Non-pigmented ciliary epithelial cell (primary cell): ENCODE measurements around the gene VAPB.
"Not testable (repeated sequence)": the region's sequence is repeated elsewhere in the genome, so short reads cannot be mapped to it uniquely, and the experiment has no call there.

Experiments used
- DNase-seq: peaks from one replicate; pipeline ENCODE4 v3.0.0-alpha.2; 2010; ENCODE audit warnings: low read depth

Gene VAPB

DNA sequence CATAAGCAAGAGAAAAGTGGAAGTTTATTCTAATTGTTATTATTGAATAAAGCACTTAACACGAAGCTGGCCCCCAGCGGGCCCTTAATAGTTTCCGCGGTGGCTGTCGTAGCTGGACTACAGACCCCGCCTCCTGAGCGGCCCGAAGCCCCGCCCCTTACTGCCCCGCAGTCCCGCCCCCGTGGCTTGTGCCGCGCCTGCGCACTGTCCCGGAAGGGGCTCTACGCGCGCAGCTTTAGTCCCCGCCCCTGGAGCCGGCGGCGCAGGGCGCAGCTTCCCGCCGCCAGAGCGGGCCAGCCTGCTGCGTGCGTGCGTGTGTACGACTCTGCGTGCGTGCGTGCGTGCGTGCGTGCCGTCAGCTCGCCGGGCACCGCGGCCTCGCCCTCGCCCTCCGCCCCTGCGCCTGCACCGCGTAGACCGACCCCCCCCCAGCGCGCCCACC, at the start of gene VAPB:
Gene VAPB (plus strand): TSS at position 348 of the 442 bp plus-strand sequence. CDS start 231 bp downstream, outside the sequence.
- DNase-seq, result peak; percentile 65

GRCh38 chr20:58339741-58340140, 49.3 kb upstream of the VAPB start:
- DNase-seq, result no peak

DNA sequence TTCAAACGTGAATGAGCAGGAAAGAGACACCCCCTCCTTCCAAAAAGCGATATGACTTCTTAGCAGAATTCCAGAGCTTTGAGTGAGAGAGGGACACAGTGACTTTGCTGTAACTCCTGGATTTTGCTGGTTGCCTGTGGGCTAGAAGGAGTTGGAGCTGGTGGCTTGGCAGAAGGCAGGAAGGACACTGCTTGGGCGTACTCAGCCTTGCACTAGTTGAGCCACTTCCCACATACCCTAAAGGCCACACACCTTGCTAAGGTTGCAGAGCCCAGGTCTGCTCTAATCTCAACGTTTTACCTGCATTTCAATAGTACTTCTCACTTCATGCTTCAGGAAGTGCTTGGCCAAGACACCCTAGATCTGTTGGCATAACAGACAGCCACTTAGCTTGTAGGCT, 48.9 kb upstream of the VAPB start:
- DNase-seq, result no peak

GRCh38 chr20:58340853-58341252, 48.2 kb upstream of the VAPB start:
- DNase-seq, result no peak

DNA sequence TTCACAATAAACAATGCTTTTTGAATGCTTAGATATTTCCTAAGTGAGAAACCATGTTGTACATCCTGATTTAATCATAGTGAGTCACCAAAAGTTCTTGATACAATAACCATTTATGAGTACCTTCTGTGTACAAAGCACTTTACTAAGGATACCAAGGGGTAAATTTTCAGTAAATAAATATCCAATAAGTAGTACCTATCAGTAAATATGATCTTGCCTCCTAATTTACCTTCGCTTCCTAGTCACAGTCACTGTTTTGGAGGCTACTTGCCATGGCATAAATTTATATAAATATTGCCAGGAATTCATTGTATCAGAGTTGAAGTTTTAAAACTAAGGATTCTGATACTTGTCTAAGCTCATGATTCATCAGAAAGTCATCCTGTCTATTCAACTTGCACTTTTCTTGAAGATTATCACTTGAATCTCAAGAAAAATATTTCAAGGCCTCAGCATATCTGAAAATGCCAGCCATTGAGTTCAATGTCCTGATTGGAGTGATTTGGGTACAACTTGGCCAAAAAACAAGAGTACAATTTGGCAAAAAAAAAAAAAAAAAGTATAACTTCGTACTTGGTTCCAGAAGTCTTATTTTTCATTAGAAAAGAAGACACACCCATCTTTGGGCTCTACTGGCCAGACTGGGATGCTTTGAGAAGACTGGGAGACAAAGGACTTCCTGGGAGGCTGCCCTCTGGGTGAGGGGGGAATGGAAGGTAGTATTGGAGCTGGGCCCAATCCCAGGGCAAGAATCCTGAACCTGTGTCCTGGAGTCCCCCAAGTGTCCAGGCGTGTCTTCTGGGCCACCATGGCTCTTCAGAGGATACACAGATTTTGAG, 46.7 kb upstream of the VAPB start:
- peak; percentile 28 for DNase-seq

DNA sequence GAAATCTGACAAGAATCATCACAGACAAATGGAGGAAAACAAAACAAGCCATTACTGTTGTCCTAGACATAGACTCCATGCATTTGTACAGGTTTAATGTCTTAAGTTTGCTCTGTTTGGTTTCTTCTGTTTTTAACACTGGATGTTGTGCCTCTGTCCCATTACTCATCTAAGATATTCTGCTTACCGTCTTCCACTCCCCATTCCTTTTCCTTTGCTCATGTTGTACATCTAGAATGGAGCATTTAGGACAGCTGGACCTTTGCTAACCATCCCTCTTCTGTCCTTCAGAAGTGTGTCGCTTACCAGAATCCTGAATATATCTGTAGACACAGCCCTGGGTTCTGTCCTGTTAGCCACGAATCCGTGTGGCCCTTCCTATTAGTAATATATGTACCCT, 44.3 kb upstream of the VAPB start:
- DNase-seq, result peak; percentile 18

DNA sequence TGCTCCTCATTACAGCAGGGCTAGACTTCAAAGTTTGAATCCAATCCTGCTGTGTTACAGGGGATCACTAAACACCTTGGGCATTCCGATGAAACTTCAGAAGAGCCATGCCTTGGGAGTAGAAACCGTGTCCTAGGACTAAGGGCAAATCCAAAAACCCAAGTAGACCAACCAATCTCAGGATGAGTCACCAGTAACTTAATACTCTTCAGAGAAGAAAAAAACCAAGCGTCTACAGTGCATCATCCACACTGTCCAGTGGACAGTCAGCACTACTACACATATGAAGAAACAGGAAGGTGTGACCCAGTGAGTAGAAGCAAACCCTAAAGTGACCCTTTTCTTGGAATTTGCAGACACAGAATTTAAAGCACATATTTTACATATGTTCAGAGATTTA, 39.5 kb upstream of the VAPB start:
- peak; percentile 46 for DNase-seq

- DNase-seq, result no peak
These were observed 36.6 kb upstream of the VAPB start for GRCh38 chr20:58352468-58352867.

DNA sequence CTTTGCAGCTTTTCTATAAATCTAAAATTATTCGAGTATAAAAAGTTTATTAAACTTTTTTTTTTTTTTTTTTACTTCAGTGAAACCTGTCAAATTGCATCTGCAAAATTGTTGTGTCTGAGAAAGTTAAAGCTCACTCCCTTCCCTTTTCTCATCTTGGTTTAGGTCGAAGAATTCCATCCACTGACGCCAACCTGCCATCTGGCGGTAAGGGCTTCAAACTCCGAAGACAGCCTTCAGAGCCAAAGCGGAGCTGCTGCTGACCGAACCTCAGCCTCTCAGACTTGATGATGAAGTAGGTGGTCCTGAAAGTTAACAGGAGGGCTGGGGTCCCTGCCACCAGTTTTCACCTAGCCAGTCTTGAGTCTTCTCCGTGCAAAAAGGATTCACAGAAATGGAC, 29.6 kb upstream of the VAPB start:
- no peak for DNase-seq

GRCh38 chr20:58360936-58361335, 28.1 kb upstream of the VAPB start:
- DNase-seq, result no peak

DNA sequence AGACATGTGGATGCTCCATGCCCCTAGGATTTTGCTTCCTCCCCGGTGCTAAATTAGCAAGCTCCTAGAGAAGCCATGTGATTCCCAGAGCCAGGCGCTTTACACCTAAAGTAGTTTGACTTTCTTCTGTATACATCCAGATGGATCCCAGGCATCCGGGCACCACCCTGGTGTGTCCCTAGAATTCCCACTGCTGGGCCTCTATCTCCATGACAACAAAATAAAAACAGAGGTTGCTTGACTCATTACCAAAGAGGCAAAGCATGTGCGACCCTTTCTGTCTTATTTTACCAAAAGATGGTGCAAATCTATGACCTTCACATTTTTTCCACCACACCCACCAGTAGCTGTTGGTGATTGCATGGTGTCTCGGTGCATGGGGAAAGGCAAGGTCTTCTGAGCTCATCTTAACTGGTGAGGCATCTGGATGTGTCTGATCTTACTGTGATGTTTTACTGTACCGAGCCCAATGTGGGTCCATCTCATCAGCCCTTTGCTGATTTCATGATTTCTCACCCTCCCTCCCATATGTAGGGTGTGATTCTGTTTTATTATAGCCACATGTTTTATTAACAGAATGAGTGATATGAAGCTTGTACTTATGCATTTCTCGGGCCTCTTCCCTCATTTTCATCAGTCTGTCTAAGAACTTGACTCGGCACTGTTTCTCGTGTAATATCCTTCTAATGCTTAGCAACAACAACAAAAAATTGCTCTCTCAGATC, 27.4 kb upstream of the VAPB start:
- DNase-seq, result no peak

DNA sequence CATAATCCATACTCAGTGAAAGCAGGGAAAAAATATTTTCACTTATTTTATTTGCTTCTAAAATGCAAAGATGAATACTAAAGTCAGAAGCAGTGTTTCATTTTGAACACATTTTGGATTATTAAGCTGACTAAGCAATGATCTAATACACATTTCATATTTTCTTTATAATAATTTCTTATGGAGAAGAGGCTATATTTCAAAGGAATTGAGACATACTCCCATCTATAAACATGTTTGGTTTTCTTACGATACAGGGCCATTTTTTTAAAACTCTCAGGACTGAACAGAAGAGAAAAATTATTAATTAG, 26.9 kb upstream of the VAPB start:
- no peak for DNase-seq

DNA sequence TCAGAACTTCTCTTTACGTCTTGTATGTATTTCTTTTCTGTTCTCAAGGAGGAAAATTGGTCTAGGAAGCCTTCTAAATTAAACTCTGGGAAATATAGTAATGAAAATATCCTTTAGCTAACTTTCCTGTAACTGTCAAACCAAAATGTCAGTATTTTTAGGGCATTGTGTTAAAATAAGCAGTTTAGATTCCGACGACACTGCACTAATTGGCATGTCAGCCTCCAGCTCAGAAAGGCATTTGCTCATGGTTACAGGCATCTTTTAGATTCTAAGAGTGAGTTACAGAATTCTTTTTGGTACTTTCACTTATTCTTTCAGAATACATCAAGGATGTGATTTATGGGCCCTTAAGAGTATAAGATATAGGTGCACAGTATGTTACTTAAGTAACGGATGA, 26.1 kb upstream of the VAPB start:
- no peak for DNase-seq

- no peak for DNase-seq
These were observed 22.2 kb upstream of the VAPB start for GRCh38 chr20:58366866-58367265.

DNA sequence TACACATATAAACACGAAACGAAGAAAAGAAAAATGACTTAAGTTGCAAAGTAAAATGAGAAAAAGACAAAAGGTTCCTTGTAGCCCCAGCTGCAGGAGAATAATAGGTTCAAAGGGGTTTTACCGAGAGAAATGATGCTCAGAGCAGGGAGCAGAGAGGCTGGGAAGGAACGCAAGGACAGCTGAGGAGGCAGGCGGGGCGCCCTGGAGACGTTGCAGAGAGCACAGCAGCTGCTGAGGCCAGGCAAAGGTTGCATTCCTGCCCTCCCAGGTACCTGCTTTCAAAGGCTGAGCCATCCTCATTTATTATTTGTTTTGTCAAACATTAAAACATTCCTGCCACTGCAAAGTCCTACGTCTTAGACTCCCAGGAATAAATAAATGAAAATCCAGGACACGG, 16.2 kb upstream of the VAPB start:
- DNase-seq, result no peak

DNA sequence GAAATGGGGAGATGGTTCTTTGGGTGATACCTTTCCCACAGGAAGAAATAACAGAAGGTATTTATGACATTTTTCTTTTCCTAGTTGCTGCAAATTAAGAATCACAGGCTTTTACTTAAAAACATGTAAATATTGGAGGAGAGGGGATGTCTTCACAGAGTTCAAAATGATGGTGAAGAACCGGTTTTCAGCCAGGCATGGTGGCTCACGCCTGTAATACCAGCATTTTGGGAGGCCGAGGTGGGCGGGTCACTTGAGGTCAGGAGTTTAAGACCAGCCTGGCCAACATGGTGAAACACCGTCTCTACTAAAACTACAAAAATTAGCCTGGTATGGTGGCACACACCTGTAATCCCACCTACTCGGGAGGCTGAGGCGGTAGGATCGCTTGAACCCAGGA, 15.7 kb upstream of the VAPB start:
- DNase-seq, result not testable (repeated sequence)

- DNase-seq, result no peak
These were observed 14.8 kb upstream of the VAPB start for GRCh38 chr20:58374027-58374850.

DNA sequence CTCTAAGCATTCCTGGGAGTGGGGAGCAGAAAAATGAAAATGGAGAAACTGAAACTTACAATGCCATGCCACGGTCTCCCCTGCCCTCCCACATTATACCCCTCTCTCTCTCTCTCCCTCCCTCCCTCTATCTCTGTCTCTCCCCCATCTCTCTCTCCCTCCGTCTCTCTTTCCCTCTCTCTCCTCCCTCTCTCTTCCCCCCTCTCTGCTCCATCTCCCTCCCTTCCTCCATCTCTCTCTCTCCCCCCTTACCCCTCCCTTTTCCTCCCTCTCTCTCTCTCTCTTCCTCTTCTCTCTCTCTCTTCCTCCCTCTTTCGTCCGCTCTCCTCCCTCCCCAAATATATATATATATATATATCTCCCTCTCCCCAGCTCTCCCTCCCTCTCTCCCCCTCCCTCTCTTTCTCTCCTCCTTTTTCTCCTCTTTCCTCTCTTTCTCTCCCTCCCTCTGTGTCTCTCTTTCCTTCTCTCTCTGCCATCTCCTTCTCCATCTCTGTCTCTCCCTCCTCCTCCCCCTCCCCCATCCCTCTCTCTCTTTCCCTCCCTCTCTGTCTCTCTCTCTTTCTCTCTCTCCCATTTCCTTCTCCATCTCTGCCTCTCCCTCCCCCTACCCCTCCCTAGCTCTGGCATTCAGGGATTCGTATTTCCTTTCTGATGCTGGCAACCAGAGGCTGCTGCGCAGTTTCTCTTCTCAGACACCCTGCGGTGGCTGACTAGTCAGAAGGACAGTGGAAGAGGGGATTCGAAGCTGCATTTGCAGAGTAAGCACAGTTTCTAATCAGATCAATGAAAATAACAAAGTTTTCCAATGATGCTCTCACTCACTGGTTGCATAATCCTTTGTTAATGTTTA, 13.9 kb upstream of the VAPB start:
- DNase-seq, result no peak

GRCh38 chr20:58375759-58376352, 13.2 kb upstream of the VAPB start:
- DNase-seq, result no peak

DNA sequence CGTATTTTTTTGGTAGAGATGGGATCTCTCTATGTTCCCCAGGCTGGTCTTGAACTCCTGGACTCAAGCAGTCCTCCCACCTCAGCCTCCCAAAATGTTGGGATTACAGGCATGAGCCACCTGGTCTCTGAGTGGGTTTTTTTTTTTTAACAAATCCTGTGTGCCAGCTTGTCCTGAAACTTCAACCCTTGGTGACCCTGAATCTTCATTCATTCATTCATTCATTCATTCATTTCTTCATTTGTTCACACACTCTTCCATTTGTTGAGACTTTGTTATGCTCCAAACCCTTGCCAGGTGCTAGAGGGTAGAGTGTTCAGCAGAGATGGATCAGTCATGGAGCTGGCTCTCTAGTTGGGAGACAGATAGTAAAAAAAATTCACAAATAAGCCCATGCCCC, 12.0 kb upstream of the VAPB start:
- DNase-seq, result no peak

DNA sequence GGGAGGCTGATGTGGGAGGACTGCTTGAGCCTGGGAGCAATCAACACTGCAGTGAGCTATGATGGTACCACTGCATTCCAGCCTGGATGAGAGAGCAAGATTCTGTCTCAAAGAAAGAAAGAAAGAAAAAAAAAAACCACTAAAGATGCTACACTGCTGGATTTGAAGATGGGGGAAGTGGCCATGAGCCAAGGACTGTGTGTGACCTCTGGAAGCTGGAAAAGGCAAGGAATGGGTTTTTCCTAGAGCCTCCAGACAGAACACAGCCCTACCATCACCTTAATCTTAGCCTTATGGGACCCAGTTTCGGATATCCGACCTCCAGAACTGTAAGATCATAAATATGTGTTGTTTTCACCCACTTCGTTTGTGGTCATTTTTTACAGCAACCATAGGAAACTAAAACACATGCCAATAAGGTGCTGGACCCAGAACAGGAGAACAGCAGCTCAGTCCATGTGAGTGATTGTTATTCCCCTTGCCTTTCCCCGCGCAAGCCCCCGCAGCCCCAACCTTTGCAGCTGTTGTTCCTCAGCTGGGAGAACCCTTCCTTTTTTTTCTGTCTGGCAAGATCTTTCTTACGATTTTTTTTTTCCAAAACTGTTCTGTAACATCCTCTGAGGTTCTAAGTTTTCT, 11.1 kb upstream of the VAPB start:
- no peak for DNase-seq
